ENCODE data around the gene ZCRB1. TPM values are rescaled to one million over a fixed set of nuclear protein-coding genes. Genes with fewer than 3 reads are reported as not detected.

ZCRB1 gene
- total and polyA plus RNA-seq, 2 experiments from 2014 or later: 18.1 to 256 TPM

DNA sequence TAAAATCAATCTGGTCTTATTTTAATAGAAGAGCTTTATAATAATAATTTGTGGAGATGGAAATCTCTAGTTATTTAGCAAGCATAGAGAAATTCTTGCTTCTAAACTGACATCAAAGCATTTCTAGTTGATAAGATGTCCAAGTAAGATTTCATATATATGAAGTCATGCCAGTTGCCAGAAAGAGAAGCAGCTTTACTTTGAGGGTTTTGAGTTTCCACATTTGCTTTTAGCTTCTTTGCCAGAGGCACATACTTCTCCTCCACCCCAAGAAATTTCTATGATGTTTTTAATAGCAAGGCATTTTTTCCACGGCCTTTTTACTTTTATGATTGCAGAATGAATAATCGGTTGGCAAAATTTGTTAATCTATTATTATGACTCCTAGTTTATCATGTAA lies 63.6 kb downstream of the ZCRB1 start:
- no peak for ATAC-seq
- Mint-ChIP-seq H3K9me3 (peaks cover 11% of the 10 kb centered on the region), H3K4me1 (no peaks in the 10 kb centered on the region), H3K4me3 (no peak overlapping the region), H3K27me3 (ENCODE audit: insufficient read depth, low read depth, poor library complexity) (peaks cover 5% of the 10 kb centered on the region), H3K27ac (no peak overlapping the region), H3K36me3 (ENCODE audit: low read depth) (no peaks in the 10 kb centered on the region)
- Histone ChIP-seq H3F3A (replicated peaks; ENCODE audit: low read depth) (no peaks in the 10 kb centered on the region), H3K79me2 (replicated peaks; ENCODE audit: insufficient read depth) (no peaks in the 10 kb centered on the region), H3K27ac (ENCODE audit: low read depth) (no peak overlapping the region), H3K4me2 (no peak overlapping the region), H3K36me3 (ENCODE audit: insufficient read depth) (no peaks in the 10 kb centered on the region), H3K27me3 (ENCODE audit: insufficient read depth) (no peaks in the 10 kb centered on the region), H4K20me1 (replicated peaks; ENCODE audit: insufficient read depth) (peaks cover 7% of the 10 kb centered on the region; the same call in 1 of the 2 replicates), H3K4me1 (ENCODE audit: insufficient read depth) (no peaks in the 10 kb centered on the region), H2AFZ (no peak overlapping the region), H3K4me3 (no peak overlapping the region), H3K9me2 (ENCODE audit: insufficient read depth) (no peaks in the 10 kb centered on the region)
- DNase-seq (ENCODE audit: low spot score): no peak
- TF ChIP-seq, protein P1, sequence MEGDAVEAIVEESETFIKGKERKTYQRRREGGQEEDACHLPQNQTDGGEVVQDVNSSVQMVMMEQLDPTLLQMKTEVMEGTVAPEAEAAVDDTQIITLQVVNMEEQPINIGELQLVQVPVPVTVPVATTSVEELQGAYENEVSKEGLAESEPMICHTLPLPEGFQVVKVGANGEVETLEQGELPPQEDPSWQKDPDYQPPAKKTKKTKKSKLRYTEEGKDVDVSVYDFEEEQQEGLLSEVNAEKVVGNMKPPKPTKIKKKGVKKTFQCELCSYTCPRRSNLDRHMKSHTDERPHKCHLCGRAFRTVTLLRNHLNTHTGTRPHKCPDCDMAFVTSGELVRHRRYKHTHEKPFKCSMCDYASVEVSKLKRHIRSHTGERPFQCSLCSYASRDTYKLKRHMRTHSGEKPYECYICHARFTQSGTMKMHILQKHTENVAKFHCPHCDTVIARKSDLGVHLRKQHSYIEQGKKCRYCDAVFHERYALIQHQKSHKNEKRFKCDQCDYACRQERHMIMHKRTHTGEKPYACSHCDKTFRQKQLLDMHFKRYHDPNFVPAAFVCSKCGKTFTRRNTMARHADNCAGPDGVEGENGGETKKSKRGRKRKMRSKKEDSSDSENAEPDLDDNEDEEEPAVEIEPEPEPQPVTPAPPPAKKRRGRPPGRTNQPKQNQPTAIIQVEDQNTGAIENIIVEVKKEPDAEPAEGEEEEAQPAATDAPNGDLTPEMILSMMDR (conservative IDR thresholded peaks at IDR 0.05; ENCODE audit: low read depth in 2 of 2): no peak
- TF ChIP-seq, protein P2, sequence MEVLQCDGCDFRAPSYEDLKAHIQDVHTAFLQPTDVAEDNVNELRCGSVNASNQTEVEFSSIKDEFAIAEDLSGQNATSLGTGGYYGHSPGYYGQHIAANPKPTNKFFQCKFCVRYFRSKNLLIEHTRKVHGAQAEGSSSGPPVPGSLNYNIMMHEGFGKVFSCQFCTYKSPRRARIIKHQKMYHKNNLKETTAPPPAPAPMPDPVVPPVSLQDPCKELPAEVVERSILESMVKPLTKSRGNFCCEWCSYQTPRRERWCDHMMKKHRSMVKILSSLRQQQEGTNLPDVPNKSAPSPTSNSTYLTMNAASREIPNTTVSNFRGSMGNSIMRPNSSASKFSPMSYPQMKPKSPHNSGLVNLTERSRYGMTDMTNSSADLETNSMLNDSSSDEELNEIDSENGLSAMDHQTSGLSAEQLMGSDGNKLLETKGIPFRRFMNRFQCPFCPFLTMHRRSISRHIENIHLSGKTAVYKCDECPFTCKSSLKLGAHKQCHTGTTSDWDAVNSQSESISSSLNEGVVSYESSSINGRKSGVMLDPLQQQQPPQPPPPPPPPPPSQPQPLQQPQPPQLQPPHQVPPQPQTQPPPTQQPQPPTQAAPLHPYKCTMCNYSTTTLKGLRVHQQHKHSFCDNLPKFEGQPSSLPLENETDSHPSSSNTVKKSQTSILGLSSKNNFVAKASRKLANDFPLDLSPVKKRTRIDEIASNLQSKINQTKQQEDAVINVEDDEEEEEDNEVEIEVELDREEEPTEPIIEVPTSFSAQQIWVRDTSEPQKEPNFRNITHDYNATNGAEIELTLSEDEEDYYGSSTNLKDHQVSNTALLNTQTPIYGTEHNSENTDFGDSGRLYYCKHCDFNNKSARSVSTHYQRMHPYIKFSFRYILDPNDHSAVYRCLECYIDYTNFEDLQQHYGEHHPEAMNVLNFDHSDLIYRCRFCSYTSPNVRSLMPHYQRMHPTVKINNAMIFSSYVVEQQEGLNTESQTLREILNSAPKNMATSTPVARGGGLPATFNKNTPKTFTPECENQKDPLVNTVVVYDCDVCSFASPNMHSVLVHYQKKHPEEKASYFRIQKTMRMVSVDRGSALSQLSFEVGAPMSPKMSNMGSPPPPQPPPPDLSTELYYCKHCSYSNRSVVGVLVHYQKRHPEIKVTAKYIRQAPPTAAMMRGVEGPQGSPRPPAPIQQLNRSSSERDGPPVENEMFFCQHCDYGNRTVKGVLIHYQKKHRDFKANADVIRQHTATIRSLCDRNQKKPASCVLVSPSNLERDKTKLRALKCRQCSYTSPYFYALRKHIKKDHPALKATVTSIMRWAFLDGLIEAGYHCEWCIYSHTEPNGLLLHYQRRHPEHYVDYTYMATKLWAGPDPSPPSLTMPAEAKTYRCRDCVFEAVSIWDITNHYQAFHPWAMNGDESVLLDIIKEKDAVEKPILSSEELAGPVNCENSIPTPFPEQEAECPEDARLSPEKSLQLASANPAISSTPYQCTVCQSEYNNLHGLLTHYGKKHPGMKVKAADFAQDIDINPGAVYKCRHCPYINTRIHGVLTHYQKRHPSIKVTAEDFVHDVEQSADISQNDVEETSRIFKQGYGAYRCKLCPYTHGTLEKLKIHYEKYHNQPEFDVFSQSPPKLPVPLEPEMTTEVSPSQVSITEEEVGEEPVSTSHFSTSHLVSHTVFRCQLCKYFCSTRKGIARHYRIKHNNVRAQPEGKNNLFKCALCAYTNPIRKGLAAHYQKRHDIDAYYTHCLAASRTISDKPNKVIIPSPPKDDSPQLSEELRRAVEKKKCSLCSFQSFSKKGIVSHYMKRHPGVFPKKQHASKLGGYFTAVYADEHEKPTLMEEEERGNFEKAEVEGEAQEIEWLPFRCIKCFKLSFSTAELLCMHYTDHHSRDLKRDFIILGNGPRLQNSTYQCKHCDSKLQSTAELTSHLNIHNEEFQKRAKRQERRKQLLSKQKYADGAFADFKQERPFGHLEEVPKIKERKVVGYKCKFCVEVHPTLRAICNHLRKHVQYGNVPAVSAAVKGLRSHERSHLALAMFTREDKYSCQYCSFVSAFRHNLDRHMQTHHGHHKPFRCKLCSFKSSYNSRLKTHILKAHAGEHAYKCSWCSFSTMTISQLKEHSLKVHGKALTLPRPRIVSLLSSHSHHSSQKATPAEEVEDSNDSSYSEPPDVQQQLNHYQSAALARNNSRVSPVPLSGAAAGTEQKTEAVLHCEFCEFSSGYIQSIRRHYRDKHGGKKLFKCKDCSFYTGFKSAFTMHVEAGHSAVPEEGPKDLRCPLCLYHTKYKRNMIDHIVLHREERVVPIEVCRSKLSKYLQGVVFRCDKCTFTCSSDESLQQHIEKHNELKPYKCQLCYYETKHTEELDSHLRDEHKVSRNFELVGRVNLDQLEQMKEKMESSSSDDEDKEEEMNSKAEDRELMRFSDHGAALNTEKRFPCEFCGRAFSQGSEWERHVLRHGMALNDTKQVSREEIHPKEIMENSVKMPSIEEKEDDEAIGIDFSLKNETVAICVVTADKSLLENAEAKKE (CRISPR knock-in tag; IDR thresholded peaks at IDR 0.05): no peak
- TF ChIP-seq CREB1 (CRISPR knock-in tag; IDR thresholded peaks at IDR 0.05; ENCODE audit: low read depth) (no peak), EZH2 (IDR thresholded peaks at IDR 0.05; ENCODE audit: low read depth, unreplicated experiment) (no peak), NANOG (IDR thresholded peaks at IDR 0.05; ENCODE audit: borderline replicate concordance) (no peak), ZNF331 (CRISPR knock-in tag; IDR thresholded peaks at IDR 0.05; ENCODE audit: low read depth) (no peak), POLR2AphosphoS5 (IDR thresholded peaks at IDR 0.05; ENCODE audit: low read depth) (no peak)
- TF ChIP-seq, protein P3, sequence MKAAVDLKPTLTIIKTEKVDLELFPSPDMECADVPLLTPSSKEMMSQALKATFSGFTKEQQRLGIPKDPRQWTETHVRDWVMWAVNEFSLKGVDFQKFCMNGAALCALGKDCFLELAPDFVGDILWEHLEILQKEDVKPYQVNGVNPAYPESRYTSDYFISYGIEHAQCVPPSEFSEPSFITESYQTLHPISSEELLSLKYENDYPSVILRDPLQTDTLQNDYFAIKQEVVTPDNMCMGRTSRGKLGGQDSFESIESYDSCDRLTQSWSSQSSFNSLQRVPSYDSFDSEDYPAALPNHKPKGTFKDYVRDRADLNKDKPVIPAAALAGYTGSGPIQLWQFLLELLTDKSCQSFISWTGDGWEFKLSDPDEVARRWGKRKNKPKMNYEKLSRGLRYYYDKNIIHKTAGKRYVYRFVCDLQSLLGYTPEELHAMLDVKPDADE (IDR thresholded peaks at IDR 0.05): no peak
- TF ChIP-seq, protein P4, sequence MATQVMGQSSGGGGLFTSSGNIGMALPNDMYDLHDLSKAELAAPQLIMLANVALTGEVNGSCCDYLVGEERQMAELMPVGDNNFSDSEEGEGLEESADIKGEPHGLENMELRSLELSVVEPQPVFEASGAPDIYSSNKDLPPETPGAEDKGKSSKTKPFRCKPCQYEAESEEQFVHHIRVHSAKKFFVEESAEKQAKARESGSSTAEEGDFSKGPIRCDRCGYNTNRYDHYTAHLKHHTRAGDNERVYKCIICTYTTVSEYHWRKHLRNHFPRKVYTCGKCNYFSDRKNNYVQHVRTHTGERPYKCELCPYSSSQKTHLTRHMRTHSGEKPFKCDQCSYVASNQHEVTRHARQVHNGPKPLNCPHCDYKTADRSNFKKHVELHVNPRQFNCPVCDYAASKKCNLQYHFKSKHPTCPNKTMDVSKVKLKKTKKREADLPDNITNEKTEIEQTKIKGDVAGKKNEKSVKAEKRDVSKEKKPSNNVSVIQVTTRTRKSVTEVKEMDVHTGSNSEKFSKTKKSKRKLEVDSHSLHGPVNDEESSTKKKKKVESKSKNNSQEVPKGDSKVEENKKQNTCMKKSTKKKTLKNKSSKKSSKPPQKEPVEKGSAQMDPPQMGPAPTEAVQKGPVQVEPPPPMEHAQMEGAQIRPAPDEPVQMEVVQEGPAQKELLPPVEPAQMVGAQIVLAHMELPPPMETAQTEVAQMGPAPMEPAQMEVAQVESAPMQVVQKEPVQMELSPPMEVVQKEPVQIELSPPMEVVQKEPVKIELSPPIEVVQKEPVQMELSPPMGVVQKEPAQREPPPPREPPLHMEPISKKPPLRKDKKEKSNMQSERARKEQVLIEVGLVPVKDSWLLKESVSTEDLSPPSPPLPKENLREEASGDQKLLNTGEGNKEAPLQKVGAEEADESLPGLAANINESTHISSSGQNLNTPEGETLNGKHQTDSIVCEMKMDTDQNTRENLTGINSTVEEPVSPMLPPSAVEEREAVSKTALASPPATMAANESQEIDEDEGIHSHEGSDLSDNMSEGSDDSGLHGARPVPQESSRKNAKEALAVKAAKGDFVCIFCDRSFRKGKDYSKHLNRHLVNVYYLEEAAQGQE (IDR thresholded peaks at IDR 0.05; ENCODE audit: unreplicated experiment): no peak
